A549 (cell line): ENCODE results near the gene TSPY4.
"Not testable (repeated sequence)": the region's sequence is repeated elsewhere in the genome, so short reads cannot be mapped to it uniquely, and the experiment has no call there.

ENCODE experiments used
- MAFK ChIP-seq: fragments of 450-650 bp; IDR thresholded peaks from 2 replicates; pipeline ENCODE4 v1.6.1; 2014; ENCODE audit not compliant: partially characterized antibody
- RFX5 ChIP-seq: fragments of 450-650 bp; IDR thresholded peaks from 2 replicates; pipeline ENCODE4 v1.7.1; 2014; ENCODE audit warnings: antibody characterized with exemption, mild to moderate bottlenecking, moderate library complexity
- TP53 ChIP-seq: fragments of 250-450 bp; sonication (Bioruptor Pico); IDR thresholded peaks from 2 replicates; pipeline ENCODE4 v1.5.0; 2021; ENCODE audit warnings: mild to moderate bottlenecking, moderate library complexity
- TF ChIP-seq, protein P1 (sequence below): fragments of >200 bp; sonication (Bioruptor Twin); formaldehyde crosslinking; IDR thresholded peaks from 3 replicates; pipeline ENCODE4 v1.5.1; 2016
- TF ChIP-seq, protein P2 (sequence below): fragments of 200-600 bp; sonication (generic); IDR thresholded peaks from 2 replicates; pipeline ENCODE4 v1.6.1; 2016; ENCODE audit warnings: antibody characterized with exemption, mild to moderate bottlenecking, moderate library complexity

- TF ChIP-seq, protein P1, sequence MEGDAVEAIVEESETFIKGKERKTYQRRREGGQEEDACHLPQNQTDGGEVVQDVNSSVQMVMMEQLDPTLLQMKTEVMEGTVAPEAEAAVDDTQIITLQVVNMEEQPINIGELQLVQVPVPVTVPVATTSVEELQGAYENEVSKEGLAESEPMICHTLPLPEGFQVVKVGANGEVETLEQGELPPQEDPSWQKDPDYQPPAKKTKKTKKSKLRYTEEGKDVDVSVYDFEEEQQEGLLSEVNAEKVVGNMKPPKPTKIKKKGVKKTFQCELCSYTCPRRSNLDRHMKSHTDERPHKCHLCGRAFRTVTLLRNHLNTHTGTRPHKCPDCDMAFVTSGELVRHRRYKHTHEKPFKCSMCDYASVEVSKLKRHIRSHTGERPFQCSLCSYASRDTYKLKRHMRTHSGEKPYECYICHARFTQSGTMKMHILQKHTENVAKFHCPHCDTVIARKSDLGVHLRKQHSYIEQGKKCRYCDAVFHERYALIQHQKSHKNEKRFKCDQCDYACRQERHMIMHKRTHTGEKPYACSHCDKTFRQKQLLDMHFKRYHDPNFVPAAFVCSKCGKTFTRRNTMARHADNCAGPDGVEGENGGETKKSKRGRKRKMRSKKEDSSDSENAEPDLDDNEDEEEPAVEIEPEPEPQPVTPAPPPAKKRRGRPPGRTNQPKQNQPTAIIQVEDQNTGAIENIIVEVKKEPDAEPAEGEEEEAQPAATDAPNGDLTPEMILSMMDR: not testable (repeated sequence)
- not testable (repeated sequence) for TF ChIP-seq TP53, MAFK, RFX5
- TF ChIP-seq, protein P2, sequence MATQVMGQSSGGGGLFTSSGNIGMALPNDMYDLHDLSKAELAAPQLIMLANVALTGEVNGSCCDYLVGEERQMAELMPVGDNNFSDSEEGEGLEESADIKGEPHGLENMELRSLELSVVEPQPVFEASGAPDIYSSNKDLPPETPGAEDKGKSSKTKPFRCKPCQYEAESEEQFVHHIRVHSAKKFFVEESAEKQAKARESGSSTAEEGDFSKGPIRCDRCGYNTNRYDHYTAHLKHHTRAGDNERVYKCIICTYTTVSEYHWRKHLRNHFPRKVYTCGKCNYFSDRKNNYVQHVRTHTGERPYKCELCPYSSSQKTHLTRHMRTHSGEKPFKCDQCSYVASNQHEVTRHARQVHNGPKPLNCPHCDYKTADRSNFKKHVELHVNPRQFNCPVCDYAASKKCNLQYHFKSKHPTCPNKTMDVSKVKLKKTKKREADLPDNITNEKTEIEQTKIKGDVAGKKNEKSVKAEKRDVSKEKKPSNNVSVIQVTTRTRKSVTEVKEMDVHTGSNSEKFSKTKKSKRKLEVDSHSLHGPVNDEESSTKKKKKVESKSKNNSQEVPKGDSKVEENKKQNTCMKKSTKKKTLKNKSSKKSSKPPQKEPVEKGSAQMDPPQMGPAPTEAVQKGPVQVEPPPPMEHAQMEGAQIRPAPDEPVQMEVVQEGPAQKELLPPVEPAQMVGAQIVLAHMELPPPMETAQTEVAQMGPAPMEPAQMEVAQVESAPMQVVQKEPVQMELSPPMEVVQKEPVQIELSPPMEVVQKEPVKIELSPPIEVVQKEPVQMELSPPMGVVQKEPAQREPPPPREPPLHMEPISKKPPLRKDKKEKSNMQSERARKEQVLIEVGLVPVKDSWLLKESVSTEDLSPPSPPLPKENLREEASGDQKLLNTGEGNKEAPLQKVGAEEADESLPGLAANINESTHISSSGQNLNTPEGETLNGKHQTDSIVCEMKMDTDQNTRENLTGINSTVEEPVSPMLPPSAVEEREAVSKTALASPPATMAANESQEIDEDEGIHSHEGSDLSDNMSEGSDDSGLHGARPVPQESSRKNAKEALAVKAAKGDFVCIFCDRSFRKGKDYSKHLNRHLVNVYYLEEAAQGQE: not testable (repeated sequence)
Measured at GRCh38 chrY:9357497-9357896, 20.2 kb downstream of the TSPY4 start, which contains the start of gene TSPY8.
